UCSD-AML1 (cell line): ENCODE data around the gene SLC35E1.

ENCODE experiments used
- DNase-seq: peaks from one replicate; lab custom pipeline; 2025; ENCODE audit not compliant: unreplicated experiment; lab: John Stamatoyannopoulos, UW

Gene SLC35E1

GRCh38 chr19:16572332-16573211 is at the start of gene SLC35E1:
Gene SLC35E1, minus strand, starts transcription at chr19:16572415. Its CDS starts 51 bp downstream, at chr19:16572364.
- peak; percentile 96 for DNase-seq

- no peak for DNase-seq
Observed at GRCh38 chr19:16621165-16621800, 49.1 kb upstream of the SLC35E1 start.

GRCh38 chr19:16620584-16620983 is 48.4 kb upstream of the SLC35E1 start:
- no peak for DNase-seq

GRCh38 chr19:16620018-16620417 is 47.8 kb upstream of the SLC35E1 start:
- DNase-seq = no peak

GRCh38 chr19:16619457-16619856 is 47.2 kb upstream of the SLC35E1 start:
- DNase-seq = no peak

- no peak for DNase-seq
Observed at GRCh38 chr19:16618248-16618647, 46.0 kb upstream of the SLC35E1 start.

- no peak for DNase-seq
Observed at GRCh38 chr19:16615808-16616207, 43.6 kb upstream of the SLC35E1 start.

GRCh38 chr19:16614941-16615340 is 42.7 kb upstream of the SLC35E1 start:
- no peak for DNase-seq

- DNase-seq = no peak
Observed at GRCh38 chr19:16613841-16614240, 41.6 kb upstream of the SLC35E1 start.

- DNase-seq = no peak
Observed at GRCh38 chr19:16612636-16613035, 40.4 kb upstream of the SLC35E1 start.

GRCh38 chr19:16611121-16611520 is 38.9 kb upstream of the SLC35E1 start:
- DNase-seq = no peak

- no peak for DNase-seq
Observed at GRCh38 chr19:16609511-16610200, 37.4 kb upstream of the SLC35E1 start.

- DNase-seq = no peak
Observed at GRCh38 chr19:16608290-16608739, 36.1 kb upstream of the SLC35E1 start.

- DNase-seq = no peak
Observed at GRCh38 chr19:16607819-16608218, 35.6 kb upstream of the SLC35E1 start.

- DNase-seq = no peak
Observed at GRCh38 chr19:16605553-16605994, 33.4 kb upstream of the SLC35E1 start.

GRCh38 chr19:16605115-16605514 is 32.9 kb upstream of the SLC35E1 start:
- no peak for DNase-seq

GRCh38 chr19:16604615-16605014 is 32.4 kb upstream of the SLC35E1 start:
- no peak for DNase-seq

- DNase-seq = no peak
Observed at GRCh38 chr19:16603090-16603489, 30.9 kb upstream of the SLC35E1 start.

GRCh38 chr19:16601378-16602052 is 29.3 kb upstream of the SLC35E1 start:
- no peak for DNase-seq

GRCh38 chr19:16600824-16601223 is 28.6 kb upstream of the SLC35E1 start:
- DNase-seq = no peak
